ENCODE measurements around the gene KIF5A.

KIF5A gene

DNA sequence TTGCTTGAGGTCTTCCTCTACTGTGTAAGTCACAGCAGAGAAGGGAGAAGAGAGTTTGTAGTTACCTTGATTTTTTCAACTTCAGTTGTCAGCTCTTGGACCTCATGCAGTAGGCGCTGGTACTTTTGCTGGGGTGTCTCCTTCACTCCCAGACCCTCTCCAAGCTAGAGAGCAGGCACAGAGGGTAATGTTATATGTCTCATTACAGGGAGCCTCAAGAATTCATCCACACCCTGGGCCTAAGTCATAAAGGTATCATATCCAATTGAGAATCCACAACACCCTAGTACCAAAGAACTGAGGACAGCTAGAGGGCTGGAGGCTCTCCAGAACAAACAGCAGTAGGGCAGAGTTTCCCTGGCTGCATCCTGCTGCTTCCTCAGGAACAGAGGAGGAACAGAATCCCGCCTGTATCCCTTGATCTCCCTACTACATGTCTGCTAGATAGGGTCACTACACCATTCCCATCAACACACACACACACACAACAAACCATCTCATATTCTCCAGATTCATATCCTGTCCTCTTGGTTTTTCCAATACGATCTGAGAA is 14.8 kb upstream of the KIF5A start (continued):
- TF ChIP-seq BACH2 (CRISPR knock-in tag; IDR thresholded peaks at IDR 0.05; ENCODE audit: borderline replicate concordance) = no peak

DNA sequence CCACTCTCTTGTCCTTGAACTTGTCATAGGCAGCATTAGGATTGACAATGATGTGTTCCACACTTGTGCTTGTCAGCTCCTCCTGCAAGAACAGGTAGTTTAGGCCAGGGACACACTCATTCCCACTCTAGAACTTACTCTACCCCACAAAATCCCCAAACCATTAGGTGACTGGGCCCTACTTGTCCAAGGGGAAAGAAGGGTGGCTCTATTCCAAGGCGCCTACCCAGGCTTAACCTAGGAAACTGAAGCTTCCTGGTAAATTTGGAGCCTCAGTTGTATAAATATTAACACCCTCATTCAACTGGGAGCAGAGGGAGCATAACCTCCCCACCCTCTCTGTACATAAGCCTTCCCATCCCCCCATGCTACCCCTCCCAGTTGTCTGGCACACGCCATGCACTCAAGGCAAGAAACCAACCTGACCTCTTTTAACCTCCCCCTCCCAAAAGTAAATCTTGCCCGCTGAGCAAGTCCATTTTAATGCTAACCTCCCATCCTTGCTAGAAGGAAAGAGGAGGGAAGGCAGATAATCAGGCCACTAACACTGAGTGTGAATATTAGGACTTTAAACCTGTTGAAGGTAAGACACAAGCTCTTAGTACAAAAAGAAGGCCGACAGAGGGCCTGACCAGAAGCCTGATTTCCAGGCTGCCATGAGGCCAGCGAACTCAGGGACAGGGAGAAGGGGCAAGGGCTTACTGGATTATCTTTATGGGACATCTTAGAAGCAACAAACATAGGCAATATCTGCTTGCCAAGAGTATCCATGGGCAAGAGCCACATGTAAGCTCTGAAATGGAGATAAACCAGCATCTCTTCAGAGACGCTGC is 13.9 kb upstream of the KIF5A start:
- no peak for TF ChIP-seq ARNTL (CRISPR knock-in tag; IDR thresholded peaks at IDR 0.05; ENCODE audit: borderline replicate concordance, low read depth)
- ATAC-seq = no peak

DNA sequence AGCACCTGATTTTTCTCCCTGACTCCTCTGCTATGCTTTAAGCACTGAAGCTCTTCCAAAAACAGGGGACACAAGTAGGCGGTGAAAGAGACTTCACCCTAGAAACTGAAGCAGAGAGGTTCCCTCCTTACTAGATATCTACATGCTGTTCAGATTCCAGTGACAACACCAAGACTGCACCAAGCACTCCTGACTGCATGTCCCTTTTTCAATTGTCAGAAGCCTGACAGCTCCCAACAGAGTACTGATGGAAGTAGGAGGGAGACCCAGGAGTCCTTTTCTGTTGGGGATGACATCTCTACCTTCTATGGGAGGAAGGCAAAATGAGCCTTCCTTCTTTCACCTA is 13.3 kb upstream of the KIF5A start:
- no peak for ATAC-seq

DNA sequence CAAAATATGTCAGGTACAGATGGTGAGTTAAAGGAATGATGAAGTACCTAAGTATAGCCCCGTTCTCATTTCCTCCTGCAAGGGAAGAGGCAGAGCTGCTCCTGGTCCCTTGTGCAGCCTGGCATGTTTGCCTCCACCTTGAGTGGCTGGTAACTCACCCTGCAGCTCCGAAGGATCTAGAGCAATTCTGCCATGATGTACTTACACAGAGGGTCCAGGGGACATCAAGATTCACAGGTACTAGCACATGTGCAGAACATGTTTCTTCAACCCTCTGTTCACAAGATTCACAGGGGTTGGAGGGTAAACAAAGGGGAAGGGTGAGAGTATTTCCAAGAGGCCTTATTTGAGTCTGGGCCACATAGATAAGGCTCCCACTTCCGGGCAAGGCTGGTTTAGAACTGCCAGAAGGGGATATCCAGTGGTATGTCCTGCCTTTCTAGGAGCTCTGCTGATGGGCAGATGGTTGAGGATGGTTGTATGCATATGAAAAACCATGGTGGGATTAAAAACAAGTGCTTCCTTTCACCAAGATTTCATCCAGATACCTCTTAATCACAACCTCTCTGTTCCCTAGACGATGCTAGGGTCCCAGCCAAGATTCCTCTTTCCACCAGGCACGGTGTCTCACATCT is 10.6 kb upstream of the KIF5A start:
- TF ChIP-seq GLIS3 (CRISPR knock-in tag; IDR thresholded peaks at IDR 0.05) (no peak), ZNF565 (CRISPR knock-in tag; conservative IDR thresholded peaks at IDR 0.05; ENCODE audit: low read depth) (no peak)
- no peak for ATAC-seq

More for the DNA sequence above, 13.3 kb upstream of the KIF5A start:
- TF ChIP-seq BACH2 (CRISPR knock-in tag; IDR thresholded peaks at IDR 0.05; ENCODE audit: borderline replicate concordance) (no peak), ESRRG (CRISPR knock-in tag; IDR thresholded peaks at IDR 0.05) (no peak), ZC3H10 (CRISPR knock-in tag; IDR thresholded peaks at IDR 0.05) (no peak), ZFP3 (CRISPR knock-in tag; IDR thresholded peaks at IDR 0.05) (no peak), RARB (CRISPR knock-in tag; IDR thresholded peaks at IDR 0.05) (no peak), SNAI2 (CRISPR knock-in tag; IDR thresholded peaks at IDR 0.05) (no peak), ZNF70 (CRISPR knock-in tag; IDR thresholded peaks at IDR 0.05) (no peak), ARNTL (CRISPR knock-in tag; IDR thresholded peaks at IDR 0.05; ENCODE audit: borderline replicate concordance, low read depth) (no peak), GLIS3 (CRISPR knock-in tag; IDR thresholded peaks at IDR 0.05) (no peak), ZNF565 (CRISPR knock-in tag; conservative IDR thresholded peaks at IDR 0.05; ENCODE audit: low read depth) (no peak), ZFP30 (CRISPR knock-in tag; IDR thresholded peaks at IDR 0.05) (no peak), TCF4 (CRISPR knock-in tag; IDR thresholded peaks at IDR 0.05; ENCODE audit: borderline replicate concordance) (no peak), PPARA (CRISPR knock-in tag; IDR thresholded peaks at IDR 0.05; ENCODE audit: borderline replicate concordance) (no peak), OSR1 (CRISPR knock-in tag; IDR thresholded peaks at IDR 0.05) (no peak), CSDC2 (CRISPR knock-in tag; IDR thresholded peaks at IDR 0.05) (no peak), ZNF8 (CRISPR knock-in tag; IDR thresholded peaks at IDR 0.05) (no peak), TOX (CRISPR knock-in tag; IDR thresholded peaks at IDR 0.05; ENCODE audit: borderline replicate concordance) (no peak)
- TF ChIP-seq, protein P1, sequence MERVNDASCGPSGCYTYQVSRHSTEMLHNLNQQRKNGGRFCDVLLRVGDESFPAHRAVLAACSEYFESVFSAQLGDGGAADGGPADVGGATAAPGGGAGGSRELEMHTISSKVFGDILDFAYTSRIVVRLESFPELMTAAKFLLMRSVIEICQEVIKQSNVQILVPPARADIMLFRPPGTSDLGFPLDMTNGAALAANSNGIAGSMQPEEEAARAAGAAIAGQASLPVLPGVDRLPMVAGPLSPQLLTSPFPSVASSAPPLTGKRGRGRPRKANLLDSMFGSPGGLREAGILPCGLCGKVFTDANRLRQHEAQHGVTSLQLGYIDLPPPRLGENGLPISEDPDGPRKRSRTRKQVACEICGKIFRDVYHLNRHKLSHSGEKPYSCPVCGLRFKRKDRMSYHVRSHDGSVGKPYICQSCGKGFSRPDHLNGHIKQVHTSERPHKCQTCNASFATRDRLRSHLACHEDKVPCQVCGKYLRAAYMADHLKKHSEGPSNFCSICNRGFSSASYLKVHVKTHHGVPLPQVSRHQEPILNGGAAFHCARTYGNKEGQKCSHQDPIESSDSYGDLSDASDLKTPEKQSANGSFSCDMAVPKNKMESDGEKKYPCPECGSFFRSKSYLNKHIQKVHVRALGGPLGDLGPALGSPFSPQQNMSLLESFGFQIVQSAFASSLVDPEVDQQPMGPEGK (CRISPR knock-in tag; IDR thresholded peaks at IDR 0.05; ENCODE audit: borderline replicate concordance) = no peak
- TF ChIP-seq, protein P2, sequence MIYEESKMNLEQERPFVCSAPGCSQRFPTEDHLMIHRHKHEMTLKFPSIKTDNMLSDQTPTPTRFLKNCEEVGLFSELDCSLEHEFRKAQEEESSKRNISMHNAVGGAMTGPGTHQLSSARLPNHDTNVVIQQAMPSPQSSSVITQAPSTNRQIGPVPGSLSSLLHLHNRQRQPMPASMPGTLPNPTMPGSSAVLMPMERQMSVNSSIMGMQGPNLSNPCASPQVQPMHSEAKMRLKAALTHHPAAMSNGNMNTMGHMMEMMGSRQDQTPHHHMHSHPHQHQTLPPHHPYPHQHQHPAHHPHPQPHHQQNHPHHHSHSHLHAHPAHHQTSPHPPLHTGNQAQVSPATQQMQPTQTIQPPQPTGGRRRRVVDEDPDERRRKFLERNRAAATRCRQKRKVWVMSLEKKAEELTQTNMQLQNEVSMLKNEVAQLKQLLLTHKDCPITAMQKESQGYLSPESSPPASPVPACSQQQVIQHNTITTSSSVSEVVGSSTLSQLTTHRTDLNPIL (CRISPR knock-in tag; IDR thresholded peaks at IDR 0.05; ENCODE audit: low read depth) = no peak
- TF ChIP-seq, protein P3, sequence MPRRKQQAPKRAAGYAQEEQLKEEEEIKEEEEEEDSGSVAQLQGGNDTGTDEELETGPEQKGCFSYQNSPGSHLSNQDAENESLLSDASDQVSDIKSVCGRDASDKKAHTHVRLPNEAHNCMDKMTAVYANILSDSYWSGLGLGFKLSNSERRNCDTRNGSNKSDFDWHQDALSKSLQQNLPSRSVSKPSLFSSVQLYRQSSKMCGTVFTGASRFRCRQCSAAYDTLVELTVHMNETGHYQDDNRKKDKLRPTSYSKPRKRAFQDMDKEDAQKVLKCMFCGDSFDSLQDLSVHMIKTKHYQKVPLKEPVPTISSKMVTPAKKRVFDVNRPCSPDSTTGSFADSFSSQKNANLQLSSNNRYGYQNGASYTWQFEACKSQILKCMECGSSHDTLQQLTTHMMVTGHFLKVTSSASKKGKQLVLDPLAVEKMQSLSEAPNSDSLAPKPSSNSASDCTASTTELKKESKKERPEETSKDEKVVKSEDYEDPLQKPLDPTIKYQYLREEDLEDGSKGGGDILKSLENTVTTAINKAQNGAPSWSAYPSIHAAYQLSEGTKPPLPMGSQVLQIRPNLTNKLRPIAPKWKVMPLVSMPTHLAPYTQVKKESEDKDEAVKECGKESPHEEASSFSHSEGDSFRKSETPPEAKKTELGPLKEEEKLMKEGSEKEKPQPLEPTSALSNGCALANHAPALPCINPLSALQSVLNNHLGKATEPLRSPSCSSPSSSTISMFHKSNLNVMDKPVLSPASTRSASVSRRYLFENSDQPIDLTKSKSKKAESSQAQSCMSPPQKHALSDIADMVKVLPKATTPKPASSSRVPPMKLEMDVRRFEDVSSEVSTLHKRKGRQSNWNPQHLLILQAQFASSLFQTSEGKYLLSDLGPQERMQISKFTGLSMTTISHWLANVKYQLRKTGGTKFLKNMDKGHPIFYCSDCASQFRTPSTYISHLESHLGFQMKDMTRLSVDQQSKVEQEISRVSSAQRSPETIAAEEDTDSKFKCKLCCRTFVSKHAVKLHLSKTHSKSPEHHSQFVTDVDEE (CRISPR knock-in tag; IDR thresholded peaks at IDR 0.05) = no peak

DNA sequence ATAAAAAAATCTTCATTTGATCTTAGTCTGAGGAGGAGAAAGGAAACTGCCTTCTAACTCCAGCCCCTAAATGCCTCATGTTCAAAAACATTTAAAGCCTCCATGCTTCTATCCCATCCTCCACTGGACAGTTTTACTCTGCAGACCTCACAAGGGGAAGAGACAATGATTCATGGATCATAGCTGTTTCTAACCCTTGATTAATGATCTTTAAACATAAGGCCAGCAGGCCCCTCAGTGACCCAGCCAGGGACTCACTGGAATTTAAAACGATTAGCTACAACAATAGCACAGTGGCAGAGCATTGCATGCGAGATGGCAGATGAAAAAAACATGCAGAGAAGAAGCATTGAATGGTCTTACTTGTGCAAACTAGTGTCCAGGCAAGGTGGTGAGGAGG is 8.8 kb upstream of the KIF5A start:
- ATAC-seq = no peak; the same call in 1 of the 3 replicates
- TF ChIP-seq CSDC2 (CRISPR knock-in tag; IDR thresholded peaks at IDR 0.05) = no peak
- no peak for TF ChIP-seq ZFP30 (CRISPR knock-in tag; IDR thresholded peaks at IDR 0.05)
- no peak for TF ChIP-seq ZNF8 (CRISPR knock-in tag; IDR thresholded peaks at IDR 0.05)
- TF ChIP-seq ESRRG (CRISPR knock-in tag; IDR thresholded peaks at IDR 0.05) = no peak
- no peak for TF ChIP-seq TCF4 (CRISPR knock-in tag; IDR thresholded peaks at IDR 0.05; ENCODE audit: borderline replicate concordance)
- TF ChIP-seq ZNF70 (CRISPR knock-in tag; IDR thresholded peaks at IDR 0.05) = no peak
- TF ChIP-seq, protein P3 (CRISPR knock-in tag; IDR thresholded peaks at IDR 0.05) = no peak
- TF ChIP-seq ZFP3 (CRISPR knock-in tag; IDR thresholded peaks at IDR 0.05) = no peak
- TF ChIP-seq ZNF565 (CRISPR knock-in tag; conservative IDR thresholded peaks at IDR 0.05; ENCODE audit: low read depth) = no peak
- TF ChIP-seq, protein P2 (CRISPR knock-in tag; IDR thresholded peaks at IDR 0.05; ENCODE audit: low read depth) = no peak
- no peak for TF ChIP-seq GLIS3 (CRISPR knock-in tag; IDR thresholded peaks at IDR 0.05)
- no peak for TF ChIP-seq SNAI2 (CRISPR knock-in tag; IDR thresholded peaks at IDR 0.05)

Measured in SK-N-SH treated with all-trans-retinoic acid at 6 μM for 48 hours (cell line).